ENCODE data around the gene SDR9C7.
"Not testable (repeated sequence)": the region's sequence is repeated elsewhere in the genome, so short reads cannot be mapped to it uniquely, and the experiment has no call there.

The SDR9C7 gene

GRCh38 chr12:56914256-56914655 lies 20.0 kb downstream of the SDR9C7 start:
- TF ChIP-seq ZFX (IDR thresholded peaks at IDR 0.05) (no peak), CTCF (conservative IDR thresholded peaks at IDR 0.05) (no peak)
- H3K27ac ChIP-seq, result no peak overlapping the region

- not testable (repeated sequence) for H3K27ac ChIP-seq
Measured at GRCh38 chr12:56909403-56909802, 24.8 kb downstream of the SDR9C7 start.

GRCh38 chr12:56908136-56908535 lies 26.1 kb downstream of the SDR9C7 start:
- TF ChIP-seq CTCF (conservative IDR thresholded peaks at IDR 0.05) (no peak), ZFX (IDR thresholded peaks at IDR 0.05) (no peak)

GRCh38 chr12:56905852-56906251 lies 28.4 kb downstream of the SDR9C7 start:
- H3K27ac ChIP-seq, result no peak overlapping the region
- TF ChIP-seq CTCF (conservative IDR thresholded peaks at IDR 0.05), result peak; percentile 7; the same call in 1 of the 2 replicates
- TF ChIP-seq ZFX (IDR thresholded peaks at IDR 0.05), result no peak

More at GRCh38 chr12:56908136-56908535, 26.1 kb downstream of the SDR9C7 start:
- no peak overlapping the region for H3K27ac ChIP-seq

- TF ChIP-seq CTCF (conservative IDR thresholded peaks at IDR 0.05), result no peak
- TF ChIP-seq ZFX (IDR thresholded peaks at IDR 0.05), result no peak
- no peak overlapping the region for H3K27ac ChIP-seq
Measured at GRCh38 chr12:56903374-56903773, 30.8 kb downstream of the SDR9C7 start.

GRCh38 chr12:56901313-56901712 lies 32.9 kb downstream of the SDR9C7 start:
- not testable (repeated sequence) for H3K27ac ChIP-seq

GRCh38 chr12:56900583-56900982 lies 33.6 kb downstream of the SDR9C7 start:
- H3K27ac ChIP-seq, result no peak overlapping the region
- TF ChIP-seq CTCF (conservative IDR thresholded peaks at IDR 0.05) (no peak), ZFX (IDR thresholded peaks at IDR 0.05) (no peak)

GRCh38 chr12:56898938-56899337 lies 35.3 kb downstream of the SDR9C7 start:
- H3K27ac ChIP-seq, result no peak overlapping the region
- TF ChIP-seq ZFX (IDR thresholded peaks at IDR 0.05), result no peak
- no peak for TF ChIP-seq CTCF (conservative IDR thresholded peaks at IDR 0.05)

All from C4-2B (cell line).